H9 (cell line): ENCODE data around the gene USB1. TPM values are rescaled to one million over a fixed set of nuclear protein-coding genes. Genes with fewer than 3 reads are reported as not detected.

ENCODE experiments used
- DNase-seq: peaks from one replicate; pipeline ENCODE4 v3.0.0-alpha.2; 2017
- H2AFZ ChIP-seq: one replicate; pipeline ENCODE4 v1.6.1; 2013; ENCODE audit warnings: mild to moderate bottlenecking, low read length, control low read depth, moderate library complexity
- H2AK5ac ChIP-seq: 2 replicates; pipeline ENCODE4 v1.6.1; 2013; ENCODE audit warnings: low read length, control low read depth, mixed read lengths; ENCODE audit not compliant: insufficient read length
- H2BK120ac ChIP-seq: one replicate; pipeline ENCODE4 v1.6.1; 2013; ENCODE audit warnings: low read depth, mild to moderate bottlenecking, low read length, control low read depth, inconsistent platforms; ENCODE audit not compliant: poor library complexity, severe bottlenecking
- H2BK12ac ChIP-seq: 2 replicates; pipeline ENCODE4 v1.6.1; 2013; ENCODE audit warnings: low read length, control low read depth, mixed read lengths, low read depth; ENCODE audit not compliant: insufficient read length
- H2BK15ac ChIP-seq: 2 replicates; pipeline ENCODE4 v1.6.1; 2013; ENCODE audit warnings: low read depth, low read length, control low read depth
- H2BK20ac ChIP-seq: one replicate; pipeline ENCODE4 v1.6.1; 2013; ENCODE audit warnings: low read depth, mild to moderate bottlenecking, low read length, control low read depth, inconsistent platforms; ENCODE audit not compliant: poor library complexity, severe bottlenecking
- H2BK5ac ChIP-seq: 2 replicates; pipeline ENCODE4 v1.6.1; 2013; ENCODE audit warnings: low read length, control low read depth, mixed read lengths; ENCODE audit not compliant: insufficient read length
- H3K14ac ChIP-seq: 2 replicates; pipeline ENCODE4 v1.6.1; 2013; ENCODE audit warnings: low read length, control low read depth; ENCODE audit not compliant: insufficient read depth
- H3K18ac ChIP-seq: 2 replicates; pipeline ENCODE4 v1.6.1; 2013; ENCODE audit warnings: low read depth, mild to moderate bottlenecking, mixed read lengths, low read length, control low read depth; ENCODE audit not compliant: insufficient read length
- H3K23ac ChIP-seq: 2 replicates; pipeline ENCODE4 v1.6.1; 2013; ENCODE audit warnings: low read length, control low read depth, mixed read lengths, low read depth; ENCODE audit not compliant: insufficient read length
- H3K23me2 ChIP-seq: 2 replicates; pipeline ENCODE4 v1.6.1; 2013; ENCODE audit warnings: low read depth, mild to moderate bottlenecking, mixed read lengths, low read length, control low read depth; ENCODE audit not compliant: insufficient read length, poor library complexity, severe bottlenecking
- H3K27ac ChIP-seq: 2 replicates; pipeline ENCODE4 v1.5.1; 2013; ENCODE audit warnings: low read length, control low read depth, mixed read lengths, low read depth; ENCODE audit not compliant: insufficient read length
- H3K27me3 ChIP-seq: 2 replicates; pipeline ENCODE4 v1.6.1; 2013; ENCODE audit warnings: low read length, control low read depth, inconsistent platforms; ENCODE audit not compliant: insufficient read depth
- H3K4ac ChIP-seq: 2 replicates; pipeline ENCODE4 v1.6.1; 2013; ENCODE audit warnings: low read depth, mild to moderate bottlenecking, control low read depth, inconsistent platforms, low read length, moderate library complexity
- H3K4me1 ChIP-seq: 2 replicates; pipeline ENCODE4 v1.6.1; 2013; ENCODE audit warnings: low read length, control low read depth, inconsistent platforms; ENCODE audit not compliant: insufficient read depth
- H3K4me2 ChIP-seq: 2 replicates; pipeline ENCODE4 v1.6.1; 2013; ENCODE audit warnings: low read length, control low read depth, mixed read lengths; ENCODE audit not compliant: insufficient read length, insufficient read depth
- H3K56ac ChIP-seq: 2 replicates; pipeline ENCODE4 v1.6.1; 2013; ENCODE audit warnings: low read depth, mild to moderate bottlenecking, mixed read lengths, low read length, control low read depth; ENCODE audit not compliant: insufficient read length
- H3K79me1 ChIP-seq: 2 replicates; pipeline ENCODE4 v1.6.1; 2013; ENCODE audit warnings: low read depth, mild to moderate bottlenecking, moderate library complexity, low read length, control low read depth, inconsistent platforms; ENCODE audit not compliant: insufficient read depth, poor library complexity, severe bottlenecking
- H3K79me2 ChIP-seq: 2 replicates; pipeline ENCODE4 v1.6.1; 2013; ENCODE audit warnings: low read length, control low read depth, inconsistent platforms; ENCODE audit not compliant: insufficient read depth
- H3K9ac ChIP-seq: 2 replicates; pipeline ENCODE4 v1.6.1; 2013; ENCODE audit warnings: low read length, control low read depth, mixed read lengths; ENCODE audit not compliant: insufficient read length; ENCODE audit errors: extremely low read depth
- H3K9me3 ChIP-seq: one replicate; pipeline ENCODE4 v1.6.1; 2013; ENCODE audit warnings: low read depth, low read length, inconsistent platforms; ENCODE audit not compliant: control insufficient read depth
- H3T11ph ChIP-seq: one replicate; pipeline ENCODE4 v1.6.1; 2013; ENCODE audit warnings: mild to moderate bottlenecking, low read length, control low read depth, inconsistent platforms
- H4K20me1 ChIP-seq: one replicate; pipeline ENCODE4 v1.6.1; 2013; ENCODE audit not compliant: control insufficient read depth, insufficient read length, insufficient read depth
- H4K5ac ChIP-seq: 2 replicates; pipeline ENCODE4 v1.6.1; 2013; ENCODE audit warnings: low read depth, mild to moderate bottlenecking, mixed read lengths, low read length, control low read depth; ENCODE audit not compliant: insufficient read length
- H4K8ac ChIP-seq: replicated peaks from 2 replicates; pipeline ENCODE4 v1.6.1; 2013; ENCODE audit warnings: low read length, control low read depth, mixed read lengths, low read depth; ENCODE audit not compliant: insufficient read length
- H4K91ac ChIP-seq: 2 replicates; pipeline ENCODE4 v1.6.1; 2013; ENCODE audit warnings: low read depth, mild to moderate bottlenecking, moderate library complexity, mixed read lengths, low read length, control low read depth; ENCODE audit not compliant: insufficient read length
- H3K27ac Mint-ChIP-seq, 3 experiments: 2 replicates in 2 of 3; 3 replicates in 1 of 3; pipeline ENCODE4 v1.8.0; 2020 to 2021; ENCODE audit warnings: mixed read lengths in 3 of 3, mild to moderate bottlenecking in 1 of 3, moderate library complexity in 1 of 3
- H3K27me3 Mint-ChIP-seq: 2 replicates; pipeline ENCODE4 v1.8.0; 2021; ENCODE audit warnings: low read depth, mild to moderate bottlenecking, moderate library complexity, mixed read lengths
- H3K36me3 Mint-ChIP-seq, 3 experiments: 2 replicates in 2 of 3; 3 replicates in 1 of 3; pipeline ENCODE4 v1.8.0; 2020 to 2021; ENCODE audit warnings: low read depth in 3 of 3, mixed read lengths in 3 of 3; ENCODE audit not compliant: insufficient read depth in 1 of 3
- H3K4me1 Mint-ChIP-seq, 2 experiments: 2 replicates each; pipeline ENCODE4 v1.8.0; 2020; ENCODE audit warnings: mixed read lengths in 2 of 2
- H3K4me3 Mint-ChIP-seq, 2 experiments: 2 replicates in 1 of 2; 3 replicates in 1 of 2; pipeline ENCODE4 v1.8.0; 2020 to 2021; ENCODE audit warnings: mild to moderate bottlenecking in 2 of 2, mixed read lengths in 2 of 2, moderate library complexity in 1 of 2
- H3K9me3 Mint-ChIP-seq, 2 experiments: 2 replicates in 1 of 2; 3 replicates in 1 of 2; pipeline ENCODE4 v1.8.0; 2020; ENCODE audit warnings: mild to moderate bottlenecking in 2 of 2, mixed read lengths in 2 of 2, moderate library complexity in 1 of 2
- CTCF ChIP-seq: fragments of 200-600 bp; sonication (generic); conservative IDR thresholded peaks from 3 replicates; pipeline ENCODE4 v1.8.0; 2021; ENCODE audit warnings: antibody characterized with exemption, mild to moderate bottlenecking
- WGBS: extraction: QIAGEN DNeasy Blood & Tissue Kit; methylation state at CpG from one replicate; pipeline ENCODE4 v1.1.7; 2013; ENCODE audit warnings: missing lambda C conversion rate, low lambda C conversion rate, mixed read lengths; ENCODE audit not compliant: insufficient read length; ENCODE audit errors: extremely low coverage; 5-methylcytosine and 5-hydroxymethylcytosine counted together
- total RNA-seq: library from RNA; stranded (reverse); gene quantifications from 2 replicates; pipeline ENCODE4 v1.2.1, GENCODE V29; 2021

The USB1 gene
- total RNA-seq, 1 experiment from 2014 or later = 65.0 TPM

GRCh38 chr16:58070585-58070984, 69.4 kb downstream of the USB1 start:
- H3K14ac ChIP-seq = no peak overlapping the region
- no peaks in the 10 kb centered on the region for H3K4me1 ChIP-seq
- no peaks in the 10 kb centered on the region for H3K79me1 ChIP-seq
- Mint-ChIP-seq H3K27ac (no peak overlapping the region), H3K9me3 (peaks cover 2 to 6% of the 10 kb centered on the region in 2 experiments; a peak in 2 of 5 replicates), H3K36me3 (no peaks in the 10 kb centered on the region), H3K4me3 (no peak overlapping the region), H3K4me1 (no peaks in the 10 kb centered on the region), H3K27me3 (no peaks in the 10 kb centered on the region)
- no peak overlapping the region for H4K91ac ChIP-seq
- no peak overlapping the region for H4K5ac ChIP-seq
- H2BK12ac ChIP-seq = no peak overlapping the region
- no peaks in the 10 kb centered on the region for H3K79me2 ChIP-seq
- H2AFZ ChIP-seq = no peak overlapping the region
- H3K56ac ChIP-seq = no peak overlapping the region
- DNase-seq = no peak
- H2BK15ac ChIP-seq = no peak overlapping the region
- H2BK120ac ChIP-seq = no peak overlapping the region
- H3T11ph ChIP-seq = no peak overlapping the region
- no peaks in the 10 kb centered on the region for H3K27me3 ChIP-seq
- no peak overlapping the region for H4K8ac ChIP-seq
- TF ChIP-seq CTCF = no peak
- no peaks in the 10 kb centered on the region for H3K23me2 ChIP-seq
- WGBS = no CpG with 5 or more reads among the region's 4 CpGs
- H4K20me1 ChIP-seq = no peaks in the 10 kb centered on the region
- H3K27ac ChIP-seq = no peak overlapping the region
- H3K4ac ChIP-seq = no peak overlapping the region
- no peak overlapping the region for H3K18ac ChIP-seq
- H2AK5ac ChIP-seq = no peak overlapping the region
- H2BK5ac ChIP-seq = no peak overlapping the region
- no peaks in the 10 kb centered on the region for H3K9me3 ChIP-seq
- H3K4me2 ChIP-seq = no peak overlapping the region
- H3K9ac ChIP-seq = no peak overlapping the region
- no peak overlapping the region for H2BK20ac ChIP-seq
- no peak overlapping the region for H3K23ac ChIP-seq

Other genes starting within 250 kb of the USB1 start
- 3.5 and 5.0 TPM in 2 replicates for gene KIFC3, start 198.9 kb upstream of the USB1 start, total RNA-seq
- gene CNGB1, start 30.3 kb upstream of the USB1 start, total RNA-seq = not detected in 2 replicates
- 5.6 and 6.6 TPM in 2 replicates for gene ZNF319, start 735 bp upstream of the USB1 start, total RNA-seq
- 32.9 and 33.6 TPM in 2 replicates for gene MMP15, start 24.3 kb downstream of the USB1 start, total RNA-seq
- 60.4 and 61.8 TPM in 2 replicates for gene CFAP20, start 128.0 kb downstream of the USB1 start, total RNA-seq
- gene CSNK2A2, start 196.7 kb downstream of the USB1 start, total RNA-seq = 134 and 135 TPM in 2 replicates